Measurements from ENCODE around the gene SHISAL1.

The SHISAL1 gene

DNA sequence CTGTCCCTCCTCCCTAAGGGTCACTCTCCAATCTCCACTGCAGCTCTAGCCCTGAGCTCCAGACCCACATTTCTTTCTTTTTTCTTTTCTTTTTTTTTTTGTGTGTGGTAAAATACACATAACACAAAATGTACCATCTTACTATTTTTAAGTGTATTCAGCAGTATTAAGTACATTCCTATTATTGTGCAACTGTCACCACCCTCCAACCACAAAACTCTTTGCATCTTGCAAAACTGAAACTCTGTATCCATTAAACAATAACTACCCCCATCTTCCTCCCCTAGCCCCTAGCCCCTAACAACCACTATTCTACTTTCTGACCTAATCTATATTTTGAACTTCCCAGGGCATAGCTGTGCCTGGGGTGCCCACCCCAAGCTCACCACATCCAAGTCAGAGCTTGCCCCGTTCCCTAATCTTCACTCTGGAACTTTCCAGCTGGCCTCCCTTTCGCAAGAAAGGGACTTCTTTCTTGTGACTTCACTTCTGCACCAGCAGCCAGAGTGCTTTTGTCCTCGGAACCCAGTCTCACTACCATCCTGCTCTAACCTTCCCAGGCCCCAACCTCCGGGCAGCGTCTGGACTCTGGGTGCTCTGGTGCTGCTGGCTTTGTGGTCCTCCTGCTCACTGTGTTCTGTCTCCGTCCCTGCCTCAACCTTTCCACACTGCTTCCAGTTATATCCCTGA, 101.3 kb downstream of the SHISAL1 start:
- no peak overlapping the region for H3K27ac ChIP-seq (ENCODE audit: low read length)
- H3K4me2 ChIP-seq (ENCODE audit: low read depth, low read length), result no peak overlapping the region
- no peaks in the 10 kb centered on the region for H3K9me2 ChIP-seq (replicated peaks; ENCODE audit: insufficient read depth, low read length)
- no peak overlapping the region for H2AFZ ChIP-seq (ENCODE audit: low read length)
- H3K4me3 ChIP-seq (ENCODE audit: low read length), result no peak overlapping the region
- H3K9ac ChIP-seq (ENCODE audit: low read length), result no peak overlapping the region
- H3K9me3 ChIP-seq (replicated peaks; ENCODE audit: insufficient read depth, low read length), result no peaks in the 10 kb centered on the region
- H3K36me3 ChIP-seq (replicated peaks; ENCODE audit: insufficient read depth, low read length), result no peaks in the 10 kb centered on the region
- no peaks in the 10 kb centered on the region for H3F3A ChIP-seq (ENCODE audit: insufficient read depth, low read length)
- no peak for DNase-seq
- H3K79me2 ChIP-seq (ENCODE audit: low read length), result no peaks in the 10 kb centered on the region
- H4K20me1 ChIP-seq (ENCODE audit: insufficient read depth, low read length), result no peaks in the 10 kb centered on the region
- no peaks in the 10 kb centered on the region for H3K4me1 ChIP-seq (ENCODE audit: low read length)
- TF ChIP-seq CTCF (IDR thresholded peaks at IDR 0.05; ENCODE audit: low read length) (no peak), EZH2phosphoT487 (IDR thresholded peaks at IDR 0.05; ENCODE audit: low read length) (no peak), EZH2 (optimal IDR thresholded peaks at IDR 0.05; ENCODE audit: low read depth, low read length) (no peak)
- H3K27me3 ChIP-seq (replicated peaks; ENCODE audit: insufficient read depth, low read length), result peaks cover 19% of the 10 kb centered on the region

- H3K4me3 ChIP-seq (ENCODE audit: low read length), result no peak overlapping the region
- TF ChIP-seq EZH2phosphoT487 (IDR thresholded peaks at IDR 0.05; ENCODE audit: low read length) (no peak), CTCF (IDR thresholded peaks at IDR 0.05; ENCODE audit: low read length) (no peak), EZH2 (optimal IDR thresholded peaks at IDR 0.05; ENCODE audit: low read depth, low read length) (no peak)
These were observed 102.0 kb downstream of the SHISAL1 start for GRCh38 chr22:44210722-44211121.

GRCh38 chr22:44209343-44209742, 103.4 kb downstream of the SHISAL1 start:
- no peak for TF ChIP-seq EZH2phosphoT487 (IDR thresholded peaks at IDR 0.05; ENCODE audit: low read length)
- TF ChIP-seq EZH2 (optimal IDR thresholded peaks at IDR 0.05; ENCODE audit: low read depth, low read length), result no peak
- TF ChIP-seq CTCF (IDR thresholded peaks at IDR 0.05; ENCODE audit: low read length), result no peak

More at GRCh38 chr22:44210722-44211121, 102.0 kb downstream of the SHISAL1 start:
- no peaks in the 10 kb centered on the region for H3K36me3 ChIP-seq (replicated peaks; ENCODE audit: insufficient read depth, low read length)
- no peaks in the 10 kb centered on the region for H3F3A ChIP-seq (ENCODE audit: insufficient read depth, low read length)
- peaks cover 17% of the 10 kb centered on the region for H3K27me3 ChIP-seq (replicated peaks; ENCODE audit: insufficient read depth, low read length)
- H3K4me1 ChIP-seq (ENCODE audit: low read length), result no peaks in the 10 kb centered on the region
- no peak overlapping the region for H2AFZ ChIP-seq (ENCODE audit: low read length)
- no peak overlapping the region for H3K4me2 ChIP-seq (ENCODE audit: low read depth, low read length)
- no peaks in the 10 kb centered on the region for H3K9me2 ChIP-seq (replicated peaks; ENCODE audit: insufficient read depth, low read length)
- no peak overlapping the region for H3K9ac ChIP-seq (ENCODE audit: low read length)
- DNase-seq, result no peak
- H3K79me2 ChIP-seq (ENCODE audit: low read length), result no peaks in the 10 kb centered on the region
- no peaks in the 10 kb centered on the region for H4K20me1 ChIP-seq (ENCODE audit: insufficient read depth, low read length)
- H3K9me3 ChIP-seq (replicated peaks; ENCODE audit: insufficient read depth, low read length), result no peaks in the 10 kb centered on the region
- H3K27ac ChIP-seq (ENCODE audit: low read length), result no peak overlapping the region

More at GRCh38 chr22:44209343-44209742, 103.4 kb downstream of the SHISAL1 start:
- no peaks in the 10 kb centered on the region for H3K9me3 ChIP-seq (replicated peaks; ENCODE audit: insufficient read depth, low read length)
- H2AFZ ChIP-seq (ENCODE audit: low read length), result no peak overlapping the region
- no peak overlapping the region for H3K27ac ChIP-seq (ENCODE audit: low read length)
- H3K9ac ChIP-seq (ENCODE audit: low read length), result no peak overlapping the region
- no peaks in the 10 kb centered on the region for H3F3A ChIP-seq (ENCODE audit: insufficient read depth, low read length)
- H3K27me3 ChIP-seq (replicated peaks; ENCODE audit: insufficient read depth, low read length), result peaks cover 25% of the 10 kb centered on the region
- H3K4me2 ChIP-seq (ENCODE audit: low read depth, low read length), result no peak overlapping the region
- no peaks in the 10 kb centered on the region for H3K79me2 ChIP-seq (ENCODE audit: low read length)
- DNase-seq, result no peak
- H3K4me1 ChIP-seq (ENCODE audit: low read length), result no peaks in the 10 kb centered on the region
- H3K9me2 ChIP-seq (replicated peaks; ENCODE audit: insufficient read depth, low read length), result no peaks in the 10 kb centered on the region
- no peak overlapping the region for H3K4me3 ChIP-seq (ENCODE audit: low read length)
- no peaks in the 10 kb centered on the region for H4K20me1 ChIP-seq (ENCODE audit: insufficient read depth, low read length)
- no peaks in the 10 kb centered on the region for H3K36me3 ChIP-seq (replicated peaks; ENCODE audit: insufficient read depth, low read length)
